Suprapubic skin (tissue), 4 donors: ENCODE data around the gene ITIH5. TPM values are rescaled to one million over a fixed set of nuclear protein-coding genes. Genes with fewer than 3 reads are reported as not detected.

Experiments
- DNase-seq, 2 donors: peaks; one replicate each; pipeline ENCODE4 v3.0.0-alpha.2; 2019; ENCODE audit warnings: low spot score in 2 of 2
- H3K27ac ChIP-seq: fragments of 200-600 bp; sonication (generic); one replicate; pipeline ENCODE4 v1.5.1; 2019
- H3K27me3 ChIP-seq: fragments of 200-600 bp; sonication (generic); one replicate; pipeline ENCODE4 v1.5.1; 2019
- H3K36me3 ChIP-seq: fragments of 200-600 bp; sonication (generic); one replicate; pipeline ENCODE4 v1.5.1; 2019
- H3K4me1 ChIP-seq: fragments of 200-600 bp; sonication (generic); one replicate; pipeline ENCODE4 v1.5.1; 2019
- H3K4me3 ChIP-seq: fragments of 200-600 bp; sonication (generic); one replicate; pipeline ENCODE4 v1.5.1; 2019; ENCODE audit warnings: mild to moderate bottlenecking
- H3K9me3 ChIP-seq: fragments of 200-600 bp; sonication (generic); one replicate; pipeline ENCODE4 v1.5.1; 2019
- EP300 ChIP-seq: sonication (generic); formaldehyde crosslinking; IDR thresholded peaks from one replicate; pipeline ENCODE4 v1.6.1; 2017; ENCODE audit warnings: antibody characterized with exemption
- POLR2A ChIP-seq, 2 donors: fragments of 450-650 bp; IDR thresholded peaks; one replicate each; pipeline ENCODE4 v1.6.1; 2017; ENCODE audit warnings: antibody characterized with exemption in 2 of 2, mild to moderate bottlenecking in 2 of 2, moderate library complexity in 2 of 2
- POLR2AphosphoS5 ChIP-seq, 3 donors: sonication (generic); formaldehyde crosslinking; IDR thresholded peaks; one replicate each; pipeline ENCODE4 v1.6.1; 2017; ENCODE audit warnings: antibody characterized with exemption in 3 of 3
- WGBS: methylation state at CpG from one replicate; pipeline ENCODE4 v1.1.5; 2018; 5-methylcytosine and 5-hydroxymethylcytosine counted together
- total RNA-seq, 4 donors: library from RNA; depleted of rRNA; stranded (reverse); fragments of >200 nt; gene quantifications; one replicate each; pipeline ENCODE4 v1.1.0, GENCODE V29; 2016
- TF ChIP-seq, protein P1 (sequence below), 2 donors: fragments of 200-600 bp in 1 of 2; fragments of 450-650 bp in 1 of 2; sonication (generic) in 1 of 2; IDR thresholded peaks; one replicate each; pipeline ENCODE4 v1.5.1; 2016 to 2019; ENCODE audit warnings: antibody characterized with exemption in 2 of 2, mild to moderate bottlenecking in 1 of 2, moderate library complexity in 1 of 2

ITIH5 gene
- total RNA-seq, 4 donors from 2014 or later = 3.8 to 11.3 (median 4.4) TPM

DNA sequence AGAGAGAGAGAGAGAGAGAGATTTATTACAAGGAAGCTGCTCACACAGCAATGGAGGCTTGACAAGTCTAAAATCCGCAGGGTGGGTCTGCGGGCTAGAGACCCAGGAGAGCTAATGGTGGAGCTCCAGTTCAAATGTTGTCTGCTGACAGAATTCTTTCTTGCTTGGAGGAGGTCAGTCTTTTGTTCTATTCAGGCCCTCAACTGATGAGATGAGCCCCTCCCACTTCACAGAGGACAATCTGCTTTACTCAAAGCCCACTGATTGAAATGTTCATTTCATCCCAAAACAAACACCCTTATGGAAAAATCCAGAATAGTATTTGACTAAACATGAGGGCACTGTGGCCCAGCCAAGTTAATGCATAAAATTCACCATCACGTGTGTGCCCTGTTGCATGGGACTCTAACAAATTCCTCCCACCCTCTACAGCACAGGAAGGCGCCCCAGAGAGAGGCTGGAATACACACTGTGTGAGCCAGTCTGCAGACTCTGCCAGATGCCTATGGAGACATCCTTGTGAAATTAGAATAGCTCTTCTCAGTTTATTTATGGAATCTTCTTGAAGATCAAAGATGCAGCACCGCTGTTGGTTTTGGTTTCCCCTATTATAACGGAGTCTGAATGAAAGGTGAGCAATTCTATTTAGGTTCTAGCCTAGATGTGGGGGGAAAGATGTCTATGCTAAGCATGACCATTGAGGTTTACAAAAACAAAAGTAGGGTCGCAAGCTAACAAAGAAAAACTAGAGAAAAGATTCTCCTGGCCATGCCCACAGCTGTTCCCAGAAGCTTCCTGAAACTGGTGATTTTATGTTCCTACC, 132.9 kb downstream of the ITIH5 start:
- H3K27ac ChIP-seq = no peak overlapping the region
- WGBS = 81% methylated on average over 7 of the region's 7 CpGs
- TF ChIP-seq POLR2A (IDR thresholded peaks at IDR 0.05) (no peak), POLR2AphosphoS5 (IDR thresholded peaks at IDR 0.05) (no peak), EP300 (no peak)
- TF ChIP-seq, protein P1, sequence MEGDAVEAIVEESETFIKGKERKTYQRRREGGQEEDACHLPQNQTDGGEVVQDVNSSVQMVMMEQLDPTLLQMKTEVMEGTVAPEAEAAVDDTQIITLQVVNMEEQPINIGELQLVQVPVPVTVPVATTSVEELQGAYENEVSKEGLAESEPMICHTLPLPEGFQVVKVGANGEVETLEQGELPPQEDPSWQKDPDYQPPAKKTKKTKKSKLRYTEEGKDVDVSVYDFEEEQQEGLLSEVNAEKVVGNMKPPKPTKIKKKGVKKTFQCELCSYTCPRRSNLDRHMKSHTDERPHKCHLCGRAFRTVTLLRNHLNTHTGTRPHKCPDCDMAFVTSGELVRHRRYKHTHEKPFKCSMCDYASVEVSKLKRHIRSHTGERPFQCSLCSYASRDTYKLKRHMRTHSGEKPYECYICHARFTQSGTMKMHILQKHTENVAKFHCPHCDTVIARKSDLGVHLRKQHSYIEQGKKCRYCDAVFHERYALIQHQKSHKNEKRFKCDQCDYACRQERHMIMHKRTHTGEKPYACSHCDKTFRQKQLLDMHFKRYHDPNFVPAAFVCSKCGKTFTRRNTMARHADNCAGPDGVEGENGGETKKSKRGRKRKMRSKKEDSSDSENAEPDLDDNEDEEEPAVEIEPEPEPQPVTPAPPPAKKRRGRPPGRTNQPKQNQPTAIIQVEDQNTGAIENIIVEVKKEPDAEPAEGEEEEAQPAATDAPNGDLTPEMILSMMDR (IDR thresholded peaks at IDR 0.05) = no peak
- no peaks in the 10 kb centered on the region for H3K36me3 ChIP-seq
- H3K9me3 ChIP-seq = no peaks in the 10 kb centered on the region
- no peak overlapping the region for H3K4me3 ChIP-seq
- H3K4me1 ChIP-seq = no peaks in the 10 kb centered on the region
- H3K27me3 ChIP-seq = peaks cover 6% of the 10 kb centered on the region
- peak in 1 of 2 donors; percentile 32 for DNase-seq

DNA sequence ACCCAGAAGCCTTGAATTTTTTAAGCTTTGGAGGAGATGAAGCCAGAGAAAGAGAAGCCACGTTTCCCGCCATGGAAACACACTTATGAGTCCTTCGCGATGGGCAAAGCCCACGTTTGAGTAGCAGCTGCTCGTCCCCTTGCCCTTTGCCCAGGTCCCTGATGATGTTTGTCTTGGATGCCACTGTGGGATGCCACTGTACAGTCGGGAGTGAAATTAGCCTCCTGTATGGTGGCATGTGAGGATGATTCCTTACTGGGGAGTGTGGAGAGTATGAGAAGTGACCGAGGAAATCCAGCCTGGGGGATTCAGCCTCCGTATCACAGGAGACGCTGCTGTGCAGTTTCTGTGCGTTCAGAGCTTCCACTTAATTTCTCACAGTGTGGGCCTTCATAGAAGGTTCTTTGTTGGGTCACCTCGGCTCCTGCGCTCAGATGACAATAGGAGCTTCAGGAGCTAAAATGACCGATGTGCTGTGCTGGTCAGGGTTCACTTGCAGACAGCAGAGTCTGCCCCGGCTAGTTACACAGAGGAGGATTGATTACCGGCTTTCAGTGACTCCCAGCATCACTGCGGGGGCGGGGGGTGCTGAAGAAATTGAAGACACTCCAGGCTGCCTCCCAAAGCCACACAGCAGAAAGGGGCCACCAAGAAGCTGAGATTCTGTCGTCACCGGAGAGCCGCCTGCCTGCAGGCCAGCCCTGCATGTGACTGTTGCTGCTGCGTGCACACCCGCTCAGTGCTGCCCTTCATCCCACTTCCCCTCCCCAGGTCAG, 133.9 kb downstream of the ITIH5 start:
- TF ChIP-seq EP300 (no peak), POLR2A (IDR thresholded peaks at IDR 0.05) (no peak), POLR2AphosphoS5 (IDR thresholded peaks at IDR 0.05) (no peak)
- TF ChIP-seq, protein P1 (IDR thresholded peaks at IDR 0.05) = no peak
- no peak overlapping the region for H3K27ac ChIP-seq
- WGBS = 89% methylated on average over 23 of the region's 23 CpGs
- DNase-seq = peak in 1 of 2 donors; percentile 62
- H3K4me1 ChIP-seq = no peaks in the 10 kb centered on the region
- H3K36me3 ChIP-seq = no peaks in the 10 kb centered on the region
- peaks cover 6% of the 10 kb centered on the region for H3K27me3 ChIP-seq
- H3K9me3 ChIP-seq = no peaks in the 10 kb centered on the region
- H3K4me3 ChIP-seq = no peak overlapping the region

DNA sequence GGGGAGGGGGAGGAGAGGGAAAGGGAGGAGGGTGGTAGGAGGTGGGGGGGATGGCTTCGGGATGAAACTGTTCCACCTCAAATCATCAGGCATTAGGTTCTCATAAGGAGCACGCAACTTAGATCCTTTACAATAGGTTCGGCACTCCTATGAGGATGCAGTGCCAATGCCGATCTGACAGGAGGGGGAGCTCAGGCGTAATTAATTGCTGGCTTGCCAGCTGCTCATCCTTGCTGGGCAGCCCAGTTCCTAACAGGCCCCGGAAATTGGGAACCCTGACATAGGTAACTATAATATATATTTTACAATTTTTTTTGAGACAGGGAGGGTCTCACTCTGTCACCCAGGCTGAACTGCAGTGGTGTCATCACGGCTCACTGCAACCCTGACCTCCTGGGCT, 137.1 kb downstream of the ITIH5 start:
- peak in 1 of 2 donors; percentile 34 for DNase-seq
- Histone ChIP-seq H3K4me1 (no peaks in the 10 kb centered on the region), H3K36me3 (no peaks in the 10 kb centered on the region), H3K4me3 (no peak overlapping the region), H3K9me3 (no peaks in the 10 kb centered on the region), H3K27ac (no peak overlapping the region), H3K27me3 (peaks cover 9% of the 10 kb centered on the region)
- TF ChIP-seq POLR2AphosphoS5 (IDR thresholded peaks at IDR 0.05) = no peak
- TF ChIP-seq POLR2A (IDR thresholded peaks at IDR 0.05) = no peak
- no peak for TF ChIP-seq EP300
- TF ChIP-seq, protein P1 (IDR thresholded peaks at IDR 0.05) = peak in 1 of 2 donors; percentile 15
- 33% methylated on average over 7 of the region's 7 CpGs for WGBS

DNA sequence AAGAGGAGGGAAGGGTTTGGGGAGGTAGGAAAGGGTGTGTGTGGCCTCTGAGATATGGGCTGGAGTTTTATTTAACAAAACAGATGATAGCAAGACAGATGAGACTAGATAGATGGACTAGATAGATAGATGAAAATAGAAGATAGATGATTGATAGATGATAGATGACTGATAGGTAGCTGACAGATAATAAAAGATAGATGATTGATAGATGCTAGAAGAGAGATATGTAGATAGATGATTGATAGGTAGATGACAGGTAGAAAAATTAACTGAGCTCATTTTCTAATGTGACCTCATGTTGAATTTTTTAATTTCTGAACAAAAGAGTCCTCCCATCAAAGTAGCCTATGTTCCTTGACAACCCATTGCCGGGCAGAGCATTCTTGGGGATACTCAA, 139.3 kb downstream of the ITIH5 start:
- no peaks in the 10 kb centered on the region for H3K9me3 ChIP-seq
- peaks cover 22% of the 10 kb centered on the region for H3K27me3 ChIP-seq
- no peaks in the 10 kb centered on the region for H3K4me1 ChIP-seq
- TF ChIP-seq EP300 (no peak), POLR2AphosphoS5 (IDR thresholded peaks at IDR 0.05) (no peak), POLR2A (IDR thresholded peaks at IDR 0.05) (no peak)
- TF ChIP-seq, protein P1 (IDR thresholded peaks at IDR 0.05) = no peak
- 97% methylated on average over 1 of the region's 1 CpG for whole genome bisulfite sequencing
- no peaks in the 10 kb centered on the region for H3K36me3 ChIP-seq
- H3K27ac ChIP-seq = no peak overlapping the region
- no peak overlapping the region for H3K4me3 ChIP-seq
- peak in 1 of 2 donors; percentile 26 for DNase-seq

DNA sequence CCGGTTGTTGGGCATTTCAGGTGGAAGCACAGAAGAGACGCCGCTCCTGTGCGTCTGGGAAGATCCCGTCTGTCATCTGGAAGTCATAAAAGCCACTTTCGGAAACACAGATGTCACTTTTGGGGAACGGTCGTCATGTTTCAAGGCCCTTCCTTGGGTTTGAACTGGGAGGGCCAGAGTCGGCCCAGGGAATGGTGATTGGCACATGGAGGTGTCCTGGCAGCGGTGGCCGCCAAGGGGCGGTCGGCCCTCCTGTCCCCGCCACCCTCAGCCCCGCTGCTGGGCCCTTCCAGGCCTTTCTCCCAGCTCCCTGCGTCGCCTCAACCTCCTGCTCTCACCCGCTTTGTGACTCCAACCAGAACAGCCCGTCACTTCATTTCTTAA, 140.8 kb downstream of the ITIH5 start:
- WGBS = 76% methylated on average over 18 of the region's 19 CpGs
- Histone ChIP-seq H3K27me3 (peaks cover 21% of the 10 kb centered on the region), H3K4me1 (no peaks in the 10 kb centered on the region)

More for the DNA sequence above, 140.8 kb downstream of the ITIH5 start:
- peak in 1 of 2 donors; percentile 65 for DNase-seq
- H3K9me3 ChIP-seq = no peaks in the 10 kb centered on the region
- TF ChIP-seq POLR2AphosphoS5 (IDR thresholded peaks at IDR 0.05) (no peak), POLR2A (IDR thresholded peaks at IDR 0.05) (no peak), EP300 (no peak)
- TF ChIP-seq, protein P1 (IDR thresholded peaks at IDR 0.05) = no peak
- H3K36me3 ChIP-seq = no peaks in the 10 kb centered on the region
- no peak overlapping the region for H3K27ac ChIP-seq
- no peak overlapping the region for H3K4me3 ChIP-seq
